Measurements from ENCODE around the gene KLHDC4.
A peak's percentile ranks its signal among the peaks of the same experiment; 100 is the strongest.

KLHDC4 gene

GRCh38 chr16:87764600-87765472, 950 bp downstream of the KLHDC4 start:
- TF ChIP-seq CTCF (IDR thresholded peaks at IDR 0.05; ENCODE audit: low read depth, low read length), result no peak
- H3K27ac ChIP-seq, result no peak overlapping the region

GRCh38 chr16:87762620-87763019, 3.2 kb downstream of the KLHDC4 start:
- peaks cover 6% of the 10 kb centered on the region for H3K36me3 ChIP-seq
- no peak overlapping the region for H3K4me3 ChIP-seq (ENCODE audit: low read depth, low read length)
- H3K27ac ChIP-seq, result no peak overlapping the region
- no peaks in the 10 kb centered on the region for H3K9me3 ChIP-seq (ENCODE audit: severe bottlenecking)
- no peak for TF ChIP-seq CTCF (IDR thresholded peaks at IDR 0.05; ENCODE audit: low read depth, low read length)
- no peak for DNase-seq
- H3K27me3 ChIP-seq (ENCODE audit: insufficient read depth, low read depth, severe bottlenecking), result no peaks in the 10 kb centered on the region

More at GRCh38 chr16:87764600-87765472, 950 bp downstream of the KLHDC4 start:
- no peaks in the 10 kb centered on the region for H3K27me3 ChIP-seq (ENCODE audit: insufficient read depth, low read depth, severe bottlenecking)
- DNase-seq, result no peak
- peak overlapping the region; percentile 68 for H3K4me3 ChIP-seq (ENCODE audit: low read depth, low read length)
- no peaks in the 10 kb centered on the region for H3K9me3 ChIP-seq (ENCODE audit: severe bottlenecking)
- peaks cover 6% of the 10 kb centered on the region for H3K36me3 ChIP-seq

- peaks cover 6% of the 10 kb centered on the region for H3K36me3 ChIP-seq
- no peaks in the 10 kb centered on the region for H3K9me3 ChIP-seq (ENCODE audit: severe bottlenecking)
- no peak overlapping the region for H3K27ac ChIP-seq
- no peaks in the 10 kb centered on the region for H3K27me3 ChIP-seq (ENCODE audit: insufficient read depth, low read depth, severe bottlenecking)
- DNase-seq, result no peak
- H3K4me3 ChIP-seq (ENCODE audit: low read depth, low read length), result no peak overlapping the region
- TF ChIP-seq CTCF (IDR thresholded peaks at IDR 0.05; ENCODE audit: low read depth, low read length), result no peak
Observed at GRCh38 chr16:87762071-87762571, 3.7 kb downstream of the KLHDC4 start.

GRCh38 chr16:87761060-87761459, 4.7 kb downstream of the KLHDC4 start:
- H3K27me3 ChIP-seq (ENCODE audit: insufficient read depth, low read depth, severe bottlenecking), result no peaks in the 10 kb centered on the region
- TF ChIP-seq CTCF (IDR thresholded peaks at IDR 0.05; ENCODE audit: low read depth, low read length), result no peak
- H3K36me3 ChIP-seq, result peaks cover 6% of the 10 kb centered on the region

GRCh38 chr16:87757841-87758426, 7.9 kb downstream of the KLHDC4 start:
- peaks cover 2% of the 10 kb centered on the region for H3K36me3 ChIP-seq
- no peak overlapping the region for H3K4me3 ChIP-seq (ENCODE audit: low read depth, low read length)
- TF ChIP-seq CTCF (IDR thresholded peaks at IDR 0.05; ENCODE audit: low read depth, low read length), result no peak
- no peaks in the 10 kb centered on the region for H3K27me3 ChIP-seq (ENCODE audit: insufficient read depth, low read depth, severe bottlenecking)
- no peaks in the 10 kb centered on the region for H3K9me3 ChIP-seq (ENCODE audit: severe bottlenecking)
- no peak for DNase-seq
- no peak overlapping the region for H3K27ac ChIP-seq

More at GRCh38 chr16:87761060-87761459, 4.7 kb downstream of the KLHDC4 start:
- no peaks in the 10 kb centered on the region for H3K9me3 ChIP-seq (ENCODE audit: severe bottlenecking)
- no peak overlapping the region for H3K27ac ChIP-seq
- no peak overlapping the region for H3K4me3 ChIP-seq (ENCODE audit: low read depth, low read length)
- DNase-seq, result no peak
